NT2/D1 (cell line): ENCODE data around the gene TCF23.

ENCODE experiments used
- DNase-seq: peaks from one replicate; pipeline ENCODE4 v3.0.0-alpha.2; 2011; ENCODE audit warnings: low read depth, low spot score
- H3K27me3 ChIP-seq: 2 replicates; pipeline ENCODE4 v1.6.0; 2011; ENCODE audit warnings: mild to moderate bottlenecking; ENCODE audit not compliant: insufficient read length, insufficient read depth
- H3K36me3 ChIP-seq: 2 replicates; pipeline ENCODE4 v1.6.1; 2011; ENCODE audit warnings: mild to moderate bottlenecking, low read length, mixed read lengths; ENCODE audit not compliant: insufficient read depth, insufficient read length
- H3K4me1 ChIP-seq: 2 replicates; pipeline ENCODE4 v1.5.1; 2011; ENCODE audit not compliant: insufficient read depth, insufficient read length
- H3K4me3 ChIP-seq: 2 replicates; pipeline ENCODE4 v1.5.1; 2011; ENCODE audit warnings: low read depth; ENCODE audit not compliant: insufficient read length
- H3K9ac ChIP-seq: 2 replicates; pipeline ENCODE4 v1.6.0; 2011; ENCODE audit warnings: low read depth; ENCODE audit not compliant: insufficient read length
- H3K9me3 ChIP-seq: 2 replicates; pipeline ENCODE4 v1.5.1; 2011; ENCODE audit warnings: mild to moderate bottlenecking, low read length; ENCODE audit not compliant: insufficient read depth
- SUZ12 ChIP-seq: IDR thresholded peaks from 2 replicates; pipeline ENCODE4 v1.6.1; 2011; ENCODE audit not compliant: insufficient read length, insufficient read depth; ENCODE audit errors: extremely low read depth
- YY1 ChIP-seq: IDR thresholded peaks from 2 replicates; pipeline ENCODE4 v1.6.1; 2011; ENCODE audit not compliant: insufficient read length, insufficient read depth
- ZNF274 ChIP-seq: IDR thresholded peaks from 2 replicates; pipeline ENCODE4 v1.6.1; 2011; ENCODE audit warnings: mild to moderate bottlenecking, low read depth, low read length

TCF23 gene

DNA sequence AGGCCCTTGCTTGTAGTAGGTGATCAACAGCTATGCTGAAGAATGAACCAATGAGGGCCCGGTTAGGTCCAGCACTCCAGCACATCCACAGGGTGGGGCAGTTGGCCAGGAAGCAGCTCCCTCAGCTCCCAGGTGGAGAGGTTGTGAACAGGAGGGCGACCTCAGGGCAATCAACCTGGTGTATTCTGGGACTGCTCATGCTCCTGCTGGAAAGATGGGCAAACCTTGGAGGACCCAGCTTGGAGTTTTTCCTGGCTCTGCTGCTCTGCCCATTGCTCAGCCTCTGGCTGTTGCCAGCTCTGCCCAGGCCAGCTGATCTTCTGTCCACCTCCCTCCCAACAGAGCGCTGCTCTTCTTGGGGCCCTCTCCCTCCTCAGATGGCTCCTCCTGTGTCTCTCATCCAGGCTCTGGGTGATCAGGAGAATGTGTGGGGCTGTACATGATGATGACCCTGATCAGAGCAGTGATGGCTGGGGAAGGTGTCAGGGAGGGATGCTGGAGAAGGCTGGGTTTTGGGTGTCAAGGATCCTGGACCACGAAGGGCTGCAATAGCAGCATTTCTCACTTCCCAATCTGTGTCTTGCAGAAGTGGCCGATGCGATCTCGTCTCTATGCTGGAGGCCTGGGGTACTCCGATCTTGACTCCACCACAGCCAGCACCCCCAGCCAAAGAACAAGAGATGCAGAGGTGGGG is 3.4 kb downstream of the TCF23 start:
- H3K9ac ChIP-seq: no peak overlapping the region
- H3K36me3 ChIP-seq: no peaks in the 10 kb centered on the region
- H3K9me3 ChIP-seq: no peaks in the 10 kb centered on the region
- TF ChIP-seq SUZ12: no peak
- TF ChIP-seq ZNF274: no peak
- TF ChIP-seq YY1: no peak
- no peaks in the 10 kb centered on the region for H3K27me3 ChIP-seq
- no peak for DNase-seq
- no peak overlapping the region for H3K4me3 ChIP-seq
- peaks cover 4% of the 10 kb centered on the region for H3K4me1 ChIP-seq

- H3K4me1 ChIP-seq: peaks cover 4% of the 10 kb centered on the region
- no peak overlapping the region for H3K9ac ChIP-seq
Observed at GRCh38 chr2:27152796-27153464, 4.1 kb downstream of the TCF23 start.

GRCh38 chr2:27154488-27154887 is 5.7 kb downstream of the TCF23 start:
- no peaks in the 10 kb centered on the region for H3K27me3 ChIP-seq
- no peak for TF ChIP-seq SUZ12
- TF ChIP-seq ZNF274: no peak
- H3K4me1 ChIP-seq: peaks cover 7% of the 10 kb centered on the region
- no peak overlapping the region for H3K4me3 ChIP-seq
- H3K9me3 ChIP-seq: no peaks in the 10 kb centered on the region
- no peaks in the 10 kb centered on the region for H3K36me3 ChIP-seq
- no peak for DNase-seq
- no peak overlapping the region for H3K9ac ChIP-seq

More at GRCh38 chr2:27152796-27153464, 4.1 kb downstream of the TCF23 start:
- DNase-seq: no peak
- no peak for TF ChIP-seq ZNF274
- no peak for TF ChIP-seq SUZ12
- no peak for TF ChIP-seq YY1
- H3K27me3 ChIP-seq: no peaks in the 10 kb centered on the region
- H3K9me3 ChIP-seq: no peaks in the 10 kb centered on the region
- no peaks in the 10 kb centered on the region for H3K36me3 ChIP-seq
- no peak overlapping the region for H3K4me3 ChIP-seq

- H3K9ac ChIP-seq: no peak overlapping the region
- peaks cover 5% of the 10 kb centered on the region for H3K4me1 ChIP-seq
- H3K9me3 ChIP-seq: no peaks in the 10 kb centered on the region
- TF ChIP-seq YY1 (no peak), ZNF274 (no peak), SUZ12 (no peak)
- no peak for DNase-seq
- no peaks in the 10 kb centered on the region for H3K36me3 ChIP-seq
- H3K4me3 ChIP-seq: no peak overlapping the region
- H3K27me3 ChIP-seq: no peaks in the 10 kb centered on the region
Observed at GRCh38 chr2:27155069-27155520, 6.3 kb downstream of the TCF23 start.

DNA sequence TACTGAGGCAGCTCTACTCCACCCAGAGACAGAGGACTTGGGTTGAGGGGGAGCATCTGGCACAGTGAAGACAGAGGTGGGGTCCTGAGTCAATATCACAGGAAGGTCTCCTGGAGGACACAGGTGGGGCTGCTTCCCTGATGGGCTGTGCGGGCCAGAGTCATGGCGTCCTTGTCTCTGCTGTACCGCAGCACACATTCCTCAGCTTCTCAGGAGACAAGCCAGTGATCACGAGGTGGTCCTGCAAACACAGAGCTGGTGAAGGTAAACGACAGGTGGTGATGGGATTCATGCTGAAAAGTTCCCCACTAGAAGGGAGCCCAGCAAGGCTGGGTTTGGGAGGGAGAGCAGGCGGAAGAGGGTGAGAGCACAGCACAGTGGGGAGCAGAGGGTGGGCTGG is 9.7 kb downstream of the TCF23 start:
- no peaks in the 10 kb centered on the region for H3K27me3 ChIP-seq
- H3K9ac ChIP-seq: no peak overlapping the region
- H3K4me1 ChIP-seq: peaks cover 3% of the 10 kb centered on the region
- DNase-seq: no peak
- H3K36me3 ChIP-seq: no peaks in the 10 kb centered on the region
- H3K9me3 ChIP-seq: no peaks in the 10 kb centered on the region
- TF ChIP-seq SUZ12: no peak
- TF ChIP-seq ZNF274: no peak
- TF ChIP-seq YY1: no peak
- H3K4me3 ChIP-seq: no peak overlapping the region

- no peak for DNase-seq
- peaks cover 3% of the 10 kb centered on the region for H3K4me1 ChIP-seq
- TF ChIP-seq SUZ12 (no peak), ZNF274 (no peak), YY1 (no peak)
- no peaks in the 10 kb centered on the region for H3K9me3 ChIP-seq
- no peaks in the 10 kb centered on the region for H3K36me3 ChIP-seq
- H3K4me3 ChIP-seq: no peak overlapping the region
- H3K9ac ChIP-seq: no peak overlapping the region
- H3K27me3 ChIP-seq: no peaks in the 10 kb centered on the region
Observed at GRCh38 chr2:27159271-27159670, 10.5 kb downstream of the TCF23 start.

GRCh38 chr2:27160191-27160590 is 11.4 kb downstream of the TCF23 start:
- H3K9ac ChIP-seq: no peak overlapping the region
- H3K4me1 ChIP-seq: peaks cover 3% of the 10 kb centered on the region
- H3K4me3 ChIP-seq: no peak overlapping the region
- H3K9me3 ChIP-seq: peaks cover 6% of the 10 kb centered on the region; the same call in 1 of the 2 replicates
- TF ChIP-seq ZNF274 (no peak), SUZ12 (no peak)
- no peaks in the 10 kb centered on the region for H3K27me3 ChIP-seq
- DNase-seq: no peak
- no peaks in the 10 kb centered on the region for H3K36me3 ChIP-seq
